Upper lobe of left lung (tissue), 4 donors: ENCODE data around the gene CFAP299.

Experiments used
- CTCF ChIP-seq, 6 experiments: fragments of 450-650 bp in 4 of 6; fragments of 200-600 bp in 2 of 6; sonication (generic) in 2 of 6; IDR thresholded peaks; one replicate each; pipeline ENCODE4 v1.5.1; 2016 to 2019; ENCODE audit warnings: antibody characterized with exemption in 6 of 6
- POLR2AphosphoS5 ChIP-seq, 2 donors: sonication (generic); formaldehyde crosslinking; IDR thresholded peaks; one replicate each; pipeline ENCODE4 v1.5.1; 2017; ENCODE audit warnings: antibody characterized with exemption in 2 of 2

GRCh38 chr4:80767944-80768343, 432.4 kb downstream of the CFAP299 start:
- no peak for TF ChIP-seq POLR2AphosphoS5 (IDR thresholded peaks at IDR 0.05)
- TF ChIP-seq CTCF (IDR thresholded peaks at IDR 0.05) = no peak
